ENCODE measurements around the gene GUCD1.

GUCD1 gene

DNA sequence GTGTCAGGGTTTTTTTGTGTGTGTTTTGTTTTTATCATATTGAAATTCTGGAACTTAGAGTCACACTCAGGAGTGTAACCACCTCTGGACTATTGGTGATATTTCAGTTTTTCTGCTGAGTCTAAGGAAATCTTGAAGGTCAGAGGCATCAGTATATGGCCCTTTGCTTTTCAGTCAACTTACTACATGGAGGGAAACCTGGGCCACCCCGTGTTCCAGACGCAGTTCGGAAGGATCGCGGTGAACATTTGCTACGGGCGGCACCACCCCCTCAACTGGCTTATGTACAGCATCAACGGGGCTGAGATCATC is 40.0 kb downstream of the GUCD1 start:
- TF ChIP-seq CTCF (conservative IDR thresholded peaks at IDR 0.05) (no peak), ZFX (IDR thresholded peaks at IDR 0.05) (no peak)
- H3K27ac ChIP-seq = peak overlapping the region; percentile 60

DNA sequence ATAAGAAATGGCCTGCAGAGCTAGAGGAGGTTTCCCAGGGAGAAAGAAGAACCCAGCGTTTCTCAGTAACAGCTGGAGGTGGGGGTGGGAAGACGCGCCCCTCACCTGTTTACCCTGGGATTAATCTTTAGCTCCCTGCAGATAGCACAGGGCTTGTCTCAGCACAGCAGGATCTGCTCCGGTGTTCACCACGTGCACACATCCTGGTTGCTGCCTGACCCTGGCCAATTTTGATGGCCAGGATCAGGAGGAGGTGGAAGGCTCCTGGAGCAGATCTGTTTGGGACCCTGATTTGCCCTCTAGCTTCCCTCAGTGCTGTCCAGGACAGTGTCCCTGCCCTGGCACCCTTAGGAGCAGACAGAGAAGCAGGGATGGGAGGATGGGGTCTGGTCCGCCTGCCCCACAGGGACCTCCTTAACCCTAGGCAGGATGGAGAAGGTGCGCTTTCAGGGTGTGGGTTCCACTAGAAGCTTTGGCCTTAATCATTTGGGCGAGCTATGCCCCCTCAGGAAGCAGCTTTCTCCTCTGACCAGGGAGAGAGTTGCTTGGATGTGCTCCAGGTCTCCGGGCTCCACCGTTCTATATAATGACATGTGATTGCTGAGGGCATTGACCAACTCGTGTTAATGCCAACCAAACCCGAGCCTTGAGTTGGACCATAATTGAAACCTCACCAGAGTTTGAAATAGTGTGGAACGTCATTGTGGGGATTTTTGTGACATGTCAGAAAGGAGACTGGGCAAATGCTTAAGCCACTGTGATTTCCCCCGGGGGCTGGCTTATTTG is 40.5 kb downstream of the GUCD1 start:
- TF ChIP-seq ZFX (IDR thresholded peaks at IDR 0.05) (no peak), CTCF (conservative IDR thresholded peaks at IDR 0.05) (no peak)
- peak overlapping the region; percentile 60 for H3K27ac ChIP-seq

DNA sequence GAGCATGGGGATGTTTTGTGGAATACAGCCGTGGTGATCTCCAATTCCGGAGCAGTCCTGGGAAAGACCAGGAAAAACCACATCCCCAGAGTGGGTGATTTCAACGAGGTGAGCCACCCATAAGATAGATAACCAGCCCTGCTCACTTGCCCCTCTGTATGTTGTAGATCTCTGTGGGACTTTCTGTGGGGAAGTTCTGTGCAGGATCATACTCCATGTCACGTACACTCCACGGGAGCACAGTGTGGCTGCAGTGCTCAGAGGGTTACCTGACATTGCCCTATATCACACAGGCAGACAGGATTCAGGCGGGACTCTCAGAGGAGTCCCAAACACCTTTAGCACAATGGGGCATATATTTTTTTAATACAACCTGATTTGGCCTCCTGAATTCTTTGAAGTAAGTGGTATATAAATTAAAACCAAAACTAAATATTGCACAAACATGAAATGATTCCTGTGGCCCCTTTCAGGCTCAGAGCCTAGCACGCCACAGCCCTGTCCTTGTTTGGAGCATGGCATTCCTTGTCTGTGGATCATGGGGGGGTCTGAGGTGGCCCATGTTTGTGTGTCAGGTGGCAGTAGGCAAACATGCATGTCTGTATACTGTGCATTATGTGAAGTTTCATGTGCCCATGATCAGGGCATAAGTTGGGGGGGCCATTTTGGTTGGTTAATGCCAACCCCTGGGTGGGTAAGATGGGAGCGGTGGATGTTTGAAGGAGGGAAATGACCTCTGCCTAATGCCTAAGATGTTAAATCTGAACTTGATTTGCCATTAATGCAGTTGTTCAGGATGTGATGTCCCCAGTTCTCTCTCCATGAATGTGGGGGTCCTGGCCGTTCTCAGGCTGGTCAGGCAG is 41.3 kb downstream of the GUCD1 start:
- TF ChIP-seq ZFX (IDR thresholded peaks at IDR 0.05) (no peak), CTCF (conservative IDR thresholded peaks at IDR 0.05) (no peak)
- H3K27ac ChIP-seq = peak overlapping the region; percentile 60

GRCh38 chr22:24512043-24512442 is 42.9 kb downstream of the GUCD1 start:
- no peak for TF ChIP-seq CTCF (conservative IDR thresholded peaks at IDR 0.05)
- no peak overlapping the region for H3K27ac ChIP-seq

- TF ChIP-seq ZFX (IDR thresholded peaks at IDR 0.05) (no peak), CTCF (conservative IDR thresholded peaks at IDR 0.05) (no peak)
- H3K27ac ChIP-seq = peak overlapping the region; percentile 7
These were observed 44.0 kb downstream of the GUCD1 start for GRCh38 chr22:24510637-24511625.

GRCh38 chr22:24507716-24508115 is 47.2 kb downstream of the GUCD1 start:
- H3K27ac ChIP-seq = no peak overlapping the region

More at GRCh38 chr22:24507716-24508115, 47.2 kb downstream of the GUCD1 start:
- no peak for TF ChIP-seq CTCF (conservative IDR thresholded peaks at IDR 0.05)
- TF ChIP-seq ZFX (IDR thresholded peaks at IDR 0.05) = no peak

All from C4-2B (cell line).